GM18511 (cell line): ENCODE data around the gene GAST.

Experiments
- ATAC-seq: cut with Tn5 transposase; IDR thresholded peaks from one replicate; pipeline ENCODE4 v1.9.1; 2021; ENCODE audit warnings: mild to moderate bottlenecking, moderate library complexity; ENCODE audit not compliant: unreplicated experiment

GAST gene

DNA sequence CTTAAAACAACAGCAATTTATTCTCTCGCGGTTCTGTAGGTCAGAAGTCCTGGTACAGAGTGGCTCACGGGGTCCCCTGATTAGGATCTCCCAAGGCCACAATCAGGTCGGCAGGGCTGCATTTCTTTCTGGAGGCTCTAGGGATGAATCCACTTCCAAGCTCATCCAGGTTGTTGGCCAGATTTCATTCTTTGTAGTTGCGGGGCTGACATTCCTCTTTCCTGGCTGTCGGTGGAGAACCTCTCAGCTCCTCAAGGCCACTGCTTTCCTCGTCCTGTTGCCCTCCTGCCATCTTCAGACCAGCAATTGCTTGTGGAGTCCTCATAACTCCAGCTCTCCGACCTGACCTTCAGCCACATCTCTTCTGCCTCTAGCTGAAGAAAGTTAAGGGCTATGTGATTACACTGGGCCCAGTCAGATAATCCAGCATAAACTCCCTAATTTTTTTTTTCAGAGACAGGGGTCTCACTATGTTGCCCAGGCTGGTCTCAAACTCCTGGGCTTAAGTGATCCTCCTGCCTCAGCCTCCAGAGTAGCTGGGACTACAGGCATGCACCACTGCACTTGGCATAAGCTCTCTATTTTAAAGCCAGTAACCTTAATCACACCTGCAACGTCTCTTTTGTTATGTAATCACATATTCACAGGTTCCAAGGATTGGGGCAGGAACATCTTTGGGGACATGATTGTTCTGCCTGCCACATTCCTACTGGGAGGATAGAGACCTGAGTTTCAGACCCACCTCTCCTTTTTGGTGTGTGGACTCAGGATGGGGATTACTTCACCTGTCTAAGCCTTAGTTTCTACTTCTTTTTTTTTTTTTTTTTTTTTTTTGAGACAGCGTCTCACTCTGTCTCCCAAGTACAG lies 4.1 kb upstream of the GAST start:
- no peak for ATAC-seq

DNA sequence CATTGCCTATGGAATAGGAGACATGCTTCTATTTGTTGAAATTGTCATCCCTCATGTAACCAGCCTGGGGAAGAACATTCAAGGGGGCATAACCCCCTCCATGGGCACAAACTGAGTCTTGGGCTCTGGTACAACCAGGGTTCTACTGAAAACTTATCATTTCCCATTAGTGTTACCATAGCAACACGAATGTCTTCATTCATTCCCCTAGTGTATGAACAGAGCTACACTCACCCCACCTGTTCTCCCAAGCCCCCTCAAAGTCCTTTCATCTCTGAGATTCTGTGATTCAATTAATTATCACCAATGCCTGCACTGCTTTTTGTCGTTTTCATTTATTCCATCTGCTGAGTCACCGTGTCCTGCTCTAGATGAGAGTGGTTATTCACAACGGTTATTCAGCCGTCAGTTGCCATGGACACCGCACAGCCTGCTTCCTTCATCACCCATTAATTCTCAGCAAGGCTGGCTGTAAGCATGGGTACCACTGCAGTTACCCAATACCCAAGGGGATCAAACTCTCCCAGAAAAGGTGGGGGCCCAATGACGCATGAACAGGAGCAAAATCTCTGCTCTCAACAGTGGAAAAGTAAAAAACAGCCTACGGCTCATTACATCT lies 1.6 kb upstream of the GAST start:
- ATAC-seq, result no peak

DNA sequence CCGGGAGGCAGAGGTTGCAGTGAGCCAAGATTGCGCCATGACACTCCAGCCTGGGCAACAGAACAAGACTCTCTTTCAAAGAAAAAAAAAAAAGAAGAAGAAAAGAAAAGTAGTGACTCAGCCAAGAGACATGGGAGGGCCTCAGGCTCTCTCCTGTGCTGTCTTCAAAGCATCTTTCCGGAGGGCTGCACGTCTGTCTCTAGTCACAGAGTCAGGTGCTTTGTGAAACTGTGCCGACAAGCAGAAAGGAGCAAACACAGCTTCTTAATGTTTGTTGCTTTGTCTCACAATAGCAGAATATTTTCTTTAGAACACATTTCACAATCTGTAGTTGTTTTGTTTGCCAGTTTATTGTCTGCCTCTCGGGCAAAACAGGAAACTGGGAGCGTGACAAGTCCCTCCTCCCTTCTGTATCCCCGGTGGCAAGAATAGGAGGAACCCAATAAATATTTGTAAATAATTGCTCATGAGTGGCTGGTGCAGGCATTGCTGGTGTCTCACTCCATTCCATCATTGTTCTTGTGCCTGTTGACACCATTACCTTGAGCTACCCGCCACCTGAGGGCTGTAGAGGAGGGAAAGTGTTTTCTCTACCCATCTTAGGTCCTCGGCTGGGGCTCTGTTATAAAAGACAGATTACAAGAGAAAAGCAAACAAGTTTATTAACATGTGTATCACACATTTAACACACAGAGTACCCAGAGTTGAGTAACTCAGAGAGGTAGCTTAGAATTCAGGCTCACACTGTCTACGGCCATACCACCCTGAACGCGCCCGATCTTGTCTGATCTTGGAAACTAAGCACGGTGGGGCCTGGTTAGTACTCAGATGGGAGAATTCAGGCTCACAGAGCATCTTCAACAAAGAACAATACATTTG lies 5.5 kb downstream of the GAST start:
- ATAC-seq, result no peak

DNA sequence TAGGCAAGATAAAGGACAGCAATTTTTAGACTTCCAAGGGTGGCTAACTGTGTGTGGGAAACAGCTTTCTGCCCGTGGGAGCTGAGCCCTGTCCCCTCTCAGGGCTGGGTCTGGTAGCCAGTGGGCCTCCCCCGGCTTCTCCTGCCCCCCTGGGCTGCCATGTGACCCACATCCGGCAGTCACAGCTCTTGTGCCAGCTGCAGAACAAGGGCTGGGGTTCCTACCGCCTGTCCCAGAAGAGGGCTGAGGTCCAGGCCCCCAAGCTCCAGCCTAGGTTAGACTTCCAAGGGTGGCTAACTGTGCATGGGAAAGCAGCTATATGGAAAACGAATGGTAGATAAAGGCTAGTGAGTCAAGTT lies 6.1 kb downstream of the GAST start:
- no peak for ATAC-seq

DNA sequence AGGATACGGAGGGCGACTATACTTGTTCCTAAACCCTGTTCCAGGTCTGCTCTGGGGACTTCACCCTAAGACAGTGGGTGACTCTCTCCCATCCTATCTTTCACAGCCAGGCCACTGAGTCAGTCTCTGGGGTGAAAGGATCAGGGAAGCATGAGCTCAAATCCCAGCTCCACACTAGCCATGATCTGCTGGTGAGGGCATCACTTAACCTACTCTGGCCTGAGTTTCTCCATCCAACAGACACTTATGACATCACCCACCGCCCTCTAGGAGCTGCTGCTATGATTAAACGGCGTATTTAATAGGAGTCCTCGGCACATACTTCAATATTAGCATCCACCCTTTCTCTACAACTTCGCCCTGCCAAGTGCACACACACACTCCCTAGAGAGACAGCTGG lies 10.1 kb downstream of the GAST start:
- ATAC-seq, result no peak

DNA sequence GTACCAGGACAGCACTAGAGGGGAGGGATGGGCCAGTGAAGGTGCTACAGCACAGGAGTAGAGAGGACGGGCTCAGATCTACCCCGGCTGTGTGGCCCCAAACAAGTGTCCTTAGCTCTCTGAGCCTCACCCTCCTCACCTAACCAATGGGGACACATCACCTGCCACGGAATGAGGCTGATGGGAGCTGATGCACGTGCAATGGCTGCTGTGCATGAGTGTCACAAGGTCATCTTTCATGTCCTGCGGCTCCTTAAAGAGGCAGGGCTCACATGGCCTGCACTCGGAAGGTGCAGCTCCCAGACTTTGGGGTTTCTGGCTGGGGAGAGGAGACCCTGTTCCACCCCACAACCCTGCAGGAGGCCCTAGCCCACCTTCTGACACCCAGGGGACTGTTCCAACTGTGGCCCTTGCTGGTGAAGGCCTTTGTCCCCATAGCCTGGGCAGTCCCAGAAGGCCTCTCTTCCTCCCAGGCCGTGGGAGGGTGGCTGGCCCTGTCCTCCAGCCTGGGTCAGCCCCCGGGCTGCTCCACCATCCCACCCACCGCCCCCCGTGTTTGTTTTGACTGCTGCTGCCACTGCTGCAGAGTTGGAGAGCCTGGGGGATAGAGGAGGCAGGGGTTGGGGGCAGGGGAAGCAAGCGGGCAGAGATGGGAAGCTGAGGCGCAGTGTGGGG lies 11.8 kb downstream of the GAST start:
- ATAC-seq, result no peak

DNA sequence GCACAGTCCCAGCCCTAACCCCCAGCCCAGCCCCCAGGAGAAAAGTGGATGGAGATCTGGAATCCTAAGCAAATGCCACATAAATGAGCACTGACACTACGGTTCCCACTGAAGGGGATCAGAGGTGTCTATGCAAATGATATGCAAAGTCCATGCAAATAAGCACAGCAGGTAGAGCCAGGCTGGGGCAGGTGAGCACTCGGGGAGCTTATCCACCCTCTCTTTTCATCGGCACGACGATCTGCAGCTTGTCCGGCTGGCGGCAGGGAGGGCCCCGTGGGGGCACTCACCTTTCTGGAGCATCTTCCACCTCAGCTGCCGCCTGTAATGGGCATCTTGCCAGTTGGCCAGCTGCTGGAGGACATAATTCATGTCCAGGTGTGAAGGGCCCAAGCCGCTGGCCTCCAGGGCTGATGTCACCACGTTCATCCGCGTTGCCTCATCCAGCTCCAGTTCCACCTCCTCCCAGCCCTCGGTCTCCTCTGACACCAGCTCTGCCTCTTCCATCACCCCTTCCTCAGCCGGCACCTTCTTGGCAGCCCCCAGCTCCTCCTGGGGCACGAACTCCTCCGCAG lies 12.4 kb downstream of the GAST start:
- no peak for ATAC-seq

DNA sequence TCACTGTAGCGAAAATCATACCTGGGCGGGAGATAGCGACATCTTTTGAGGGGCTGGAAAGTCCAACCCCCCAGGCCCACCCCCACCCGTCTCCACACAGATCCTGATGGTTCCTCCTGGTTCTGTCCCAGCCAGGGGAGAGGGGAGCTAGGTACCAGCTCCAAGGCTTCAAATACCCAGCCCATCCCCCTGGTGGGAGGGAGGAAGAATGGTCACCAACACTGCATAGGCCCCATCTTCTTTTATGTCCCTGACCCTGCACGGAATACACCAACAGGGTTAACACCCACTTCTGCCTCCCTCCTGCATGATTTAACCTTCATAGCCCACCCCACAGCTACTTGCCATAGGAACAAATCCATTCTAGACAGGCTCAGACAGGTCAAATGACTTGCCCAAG lies 13.0 kb downstream of the GAST start:
- no peak for ATAC-seq

DNA sequence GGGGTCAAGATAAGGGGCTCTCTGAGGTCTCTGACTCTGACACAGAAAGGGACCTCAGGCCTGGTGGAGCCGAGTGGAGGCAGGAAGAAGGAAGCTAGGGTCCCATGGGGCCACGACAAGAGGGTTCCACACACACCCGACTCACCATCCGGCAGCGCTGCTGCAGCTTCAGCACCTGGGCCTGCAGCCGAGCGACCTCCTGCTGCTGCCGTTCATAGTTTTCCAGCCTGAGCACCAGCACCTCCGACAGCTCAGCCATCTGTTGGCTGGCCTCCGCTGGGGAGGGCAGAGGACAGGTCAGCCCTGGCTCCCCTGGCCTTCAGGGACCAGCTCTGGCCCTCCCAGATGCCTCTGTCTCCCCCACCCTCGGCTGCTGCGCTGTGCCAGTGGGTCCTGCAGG lies 15.9 kb downstream of the GAST start:
- no peak for ATAC-seq

DNA sequence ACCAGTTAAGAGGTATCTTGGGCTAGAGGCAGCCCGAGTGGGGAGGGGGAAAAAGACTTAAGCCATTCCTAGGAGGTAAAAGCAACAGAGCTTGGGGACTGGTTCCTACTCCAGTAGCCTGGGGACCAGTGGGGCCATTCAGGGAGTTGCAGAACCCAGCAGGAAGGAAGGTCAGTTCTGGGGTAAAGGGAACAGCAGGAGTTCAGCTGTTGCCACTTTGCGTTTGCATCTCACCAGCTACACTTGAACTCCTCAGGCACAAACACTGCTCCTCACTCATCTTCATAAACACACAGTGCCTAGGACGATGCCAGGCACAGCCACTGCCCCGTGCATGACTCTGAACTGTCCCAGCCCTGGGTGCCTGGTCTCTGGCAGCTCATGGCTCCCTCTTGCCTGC lies 18.3 kb downstream of the GAST start:
- no peak for ATAC-seq

DNA sequence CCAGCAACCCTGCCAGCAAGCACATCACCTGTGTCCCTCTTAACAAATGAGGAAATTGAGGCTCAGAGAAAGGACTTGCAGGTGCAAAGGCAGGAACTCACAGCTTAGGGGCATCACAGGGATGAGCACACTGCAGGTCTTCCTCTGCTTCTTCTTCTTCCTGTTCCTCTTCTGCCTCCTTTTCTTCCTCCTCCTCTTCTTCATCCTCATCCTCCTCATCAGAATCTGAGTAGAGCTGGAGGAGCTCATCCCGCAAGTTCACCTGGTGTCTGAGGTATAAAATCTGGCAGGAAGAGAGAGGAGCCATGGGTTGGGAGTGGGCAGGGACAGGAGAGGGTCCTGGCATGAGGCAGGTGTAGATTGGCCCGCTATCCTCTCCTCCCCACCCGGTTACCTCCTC lies 19.7 kb downstream of the GAST start:
- no peak for ATAC-seq

DNA sequence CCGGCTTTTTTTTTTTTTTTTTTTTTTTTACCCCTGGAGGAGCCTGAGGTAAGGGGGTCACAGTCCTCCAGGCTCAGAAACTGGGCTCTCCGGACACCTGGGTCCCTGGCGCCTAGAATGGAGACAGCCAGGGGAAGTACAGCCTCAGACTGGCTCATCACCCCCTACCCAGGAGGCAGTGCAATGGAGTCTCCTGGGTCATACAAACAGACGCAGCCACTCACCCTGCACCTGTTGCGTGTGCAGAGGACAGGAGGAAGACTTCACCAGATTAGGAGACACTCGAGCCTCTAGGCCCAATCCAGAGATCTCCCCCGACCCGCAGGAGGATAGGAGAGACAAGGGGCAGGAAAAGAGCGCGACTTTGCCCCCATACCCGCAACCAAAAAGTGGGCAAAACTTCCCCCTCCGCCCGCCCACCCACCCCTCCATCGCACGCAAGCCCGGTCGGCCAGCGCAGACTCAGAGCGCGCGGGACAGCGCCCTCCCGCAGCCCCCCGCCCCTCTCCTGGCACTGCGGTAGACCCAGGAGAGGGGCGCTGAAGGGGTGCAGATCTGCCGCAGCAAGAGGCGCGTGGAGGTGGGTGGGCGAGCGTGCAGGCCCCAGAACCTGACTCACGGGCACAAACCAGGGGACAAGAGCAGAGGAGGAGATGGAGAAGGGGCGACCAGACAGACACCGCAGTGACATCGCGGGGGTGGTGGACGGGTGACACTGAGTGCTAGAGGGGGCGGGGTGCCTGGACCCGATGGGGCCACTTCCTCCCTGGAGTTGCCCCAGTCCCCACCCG lies 21.4 kb downstream of the GAST start:
- no peak for ATAC-seq

DNA sequence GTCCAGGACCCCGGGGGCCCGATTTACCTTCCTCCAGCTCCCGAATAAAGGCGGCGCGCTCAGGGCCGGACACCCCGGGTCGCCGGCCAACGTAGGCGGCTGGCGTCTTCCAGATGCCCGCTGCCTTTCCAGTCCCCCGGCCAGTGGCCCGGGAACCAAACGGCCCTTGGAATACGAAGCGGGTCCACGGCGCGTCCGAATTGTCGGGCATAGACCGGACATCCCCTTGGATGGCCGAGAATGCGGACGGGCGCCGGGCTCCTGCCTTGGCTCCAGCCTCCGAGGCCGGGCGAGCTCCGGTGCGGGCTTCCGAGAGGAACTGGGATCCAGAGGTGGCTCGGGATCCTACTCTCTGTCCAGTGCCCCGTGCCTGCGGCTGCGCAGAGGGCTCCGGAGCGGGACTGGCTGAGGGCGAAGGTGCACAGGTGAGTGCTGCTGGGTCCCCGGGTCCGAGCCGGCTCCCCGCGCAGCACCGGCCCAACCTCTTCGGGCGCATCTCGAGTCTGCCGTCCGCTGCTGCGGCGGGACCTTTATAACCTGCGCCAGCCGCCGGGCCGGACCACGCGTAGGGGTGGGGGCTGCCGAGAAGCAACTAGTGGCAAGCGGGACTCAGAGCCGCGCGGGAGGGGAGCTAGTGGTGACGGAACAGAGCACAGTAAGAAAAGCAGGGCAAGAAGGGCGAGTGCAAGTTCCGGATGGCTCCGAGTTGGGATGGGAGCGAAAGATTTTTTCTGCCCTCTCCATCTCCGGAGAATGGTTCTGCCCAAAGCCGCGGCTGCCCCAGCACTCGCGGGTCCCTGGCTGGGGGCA lies 22.2 kb downstream of the GAST start, which contains the start of gene HAP1:
Gene HAP1 (minus strand): TSS at position 505 of the 810 bp plus-strand sequence. CDS start 9 bp downstream, at position 496.
- ATAC-seq, result no peak

DNA sequence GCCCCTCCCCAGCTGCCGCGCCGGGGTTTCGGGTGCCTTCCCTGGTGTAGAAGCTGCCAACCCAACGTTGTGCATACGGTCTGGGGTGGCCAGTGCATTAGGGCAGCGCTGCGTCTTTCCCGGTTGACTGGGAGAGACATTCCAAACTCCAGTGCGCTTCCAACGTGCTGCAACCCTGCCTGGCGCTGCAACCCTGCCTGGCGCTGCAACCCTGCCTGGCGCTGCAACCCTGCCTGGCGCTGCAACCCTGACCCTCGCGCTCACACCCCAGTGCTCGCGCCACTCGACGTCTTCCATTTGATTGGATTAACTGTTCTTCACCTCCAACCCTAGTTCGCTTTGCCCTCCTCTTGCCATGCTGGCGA lies 22.8 kb downstream of the GAST start:
- no peak for ATAC-seq

DNA sequence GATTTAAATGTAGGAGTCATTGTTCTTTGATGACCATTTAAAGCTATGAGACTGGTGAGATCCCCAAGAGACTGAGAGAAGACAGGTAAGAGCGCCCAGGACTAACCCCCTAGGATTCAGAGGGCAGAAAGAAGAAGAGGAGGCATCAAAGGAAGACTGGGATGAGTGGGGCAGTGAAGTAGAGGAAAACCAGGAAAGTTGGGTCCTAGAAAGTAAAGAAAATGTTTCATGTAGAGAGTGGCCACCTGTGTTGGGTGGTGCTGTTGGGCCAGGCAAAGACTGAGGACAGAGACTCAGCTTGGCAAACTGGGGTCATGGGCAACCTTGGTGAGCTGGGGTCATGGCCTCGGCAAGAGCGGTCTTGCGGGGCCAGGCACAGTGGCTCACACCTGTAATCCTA lies 23.6 kb downstream of the GAST start:
- ATAC-seq, result no peak

DNA sequence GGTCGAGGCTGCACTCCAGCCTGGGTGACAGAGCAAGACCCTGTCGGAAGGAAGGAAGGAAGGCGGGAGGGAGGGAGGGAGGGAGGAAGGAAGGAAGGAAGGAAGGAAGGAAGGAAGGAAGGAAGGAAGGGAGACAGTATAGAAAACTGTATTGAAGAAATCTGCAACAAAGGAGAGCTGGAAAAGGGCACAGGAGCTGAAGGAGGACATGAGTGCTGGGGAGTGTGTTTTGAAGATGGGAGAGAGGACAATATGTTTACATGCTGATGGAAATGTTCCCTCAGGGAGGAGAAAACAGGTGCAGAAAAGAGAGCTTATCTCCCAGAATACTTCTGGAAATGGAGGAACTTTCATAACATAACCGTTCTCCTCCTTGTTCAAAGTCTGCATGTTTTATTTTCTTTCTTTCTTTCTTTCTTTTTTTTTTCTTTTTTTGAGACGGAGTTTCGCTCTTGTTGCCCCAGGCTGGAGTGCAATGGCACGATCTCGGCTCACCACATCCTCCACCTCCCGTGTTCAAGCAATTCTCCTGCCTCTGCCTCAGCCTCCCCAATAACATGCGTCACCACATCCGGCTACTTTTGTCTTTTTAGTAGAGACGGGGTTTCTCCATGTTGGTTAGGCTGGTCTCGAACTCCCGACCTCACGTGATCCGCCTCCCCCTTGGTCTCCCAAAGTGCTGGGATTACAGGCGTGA lies 25.0 kb downstream of the GAST start:
- no peak for ATAC-seq

DNA sequence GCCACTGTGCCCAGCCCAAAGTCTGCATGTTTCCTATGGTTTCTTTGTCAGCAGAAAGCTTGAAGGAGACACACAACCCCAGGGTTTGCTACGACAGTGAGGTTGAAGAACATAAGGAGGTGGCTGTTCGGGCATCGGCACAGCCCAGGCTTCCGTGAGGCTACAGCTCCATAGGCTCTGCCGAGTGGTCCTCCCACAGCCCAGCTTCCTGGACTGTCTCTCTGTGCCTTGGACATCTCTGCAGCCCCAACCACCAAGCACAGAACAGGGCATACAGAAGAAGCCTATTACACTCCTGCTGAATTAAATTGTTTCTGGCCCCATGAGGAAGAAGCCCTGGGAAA lies 25.5 kb downstream of the GAST start:
- no peak for ATAC-seq

DNA sequence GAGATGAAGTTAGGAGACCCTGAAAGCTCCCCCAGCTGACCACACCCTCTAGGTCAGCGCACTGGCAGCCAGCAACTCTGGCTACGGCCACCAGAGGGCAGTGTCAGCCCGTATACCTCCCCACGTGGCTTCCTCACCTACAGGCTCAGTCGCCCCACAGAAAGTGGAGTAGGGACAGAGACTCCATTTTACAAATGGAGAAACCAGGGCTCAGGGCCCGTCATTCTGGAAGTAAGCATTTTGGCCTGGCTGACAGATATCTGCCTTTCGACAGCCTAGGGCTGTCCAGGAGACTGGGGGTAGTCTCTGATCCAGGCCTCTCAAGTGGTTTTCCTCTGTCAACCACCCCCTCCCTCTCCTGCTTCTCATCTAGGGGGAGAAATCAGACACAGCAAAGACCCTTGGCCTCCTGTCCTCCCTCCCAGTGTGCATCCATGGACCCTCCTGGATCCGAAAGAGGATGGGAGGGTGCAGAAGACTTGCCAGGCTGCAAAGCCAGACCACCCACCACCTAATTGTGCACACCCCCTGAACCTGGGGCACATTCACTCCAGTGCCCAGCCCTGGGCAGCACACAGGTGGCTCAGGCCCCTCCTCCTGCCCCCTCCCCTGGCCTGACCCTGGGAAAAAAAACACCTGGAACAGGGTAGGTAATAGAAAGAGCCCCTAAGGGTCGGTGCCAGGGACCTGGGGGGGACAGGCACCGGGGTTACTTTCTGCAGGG lies 26.1 kb downstream of the GAST start:
- no peak for ATAC-seq
